Measurements from ENCODE around the gene ZBED4. TPM values are rescaled to one million over a fixed set of nuclear protein-coding genes. Genes with fewer than 3 reads are reported as not detected.

The ZBED4 gene
- total RNA-seq, 1 donor from 2014 or later = 17.3 TPM

GRCh38 chr22:49887064-49887451, 33.4 kb downstream of the ZBED4 start:
- POLR2A ChIA-PET = no interaction called here
- TF ChIP-seq, protein P1, sequence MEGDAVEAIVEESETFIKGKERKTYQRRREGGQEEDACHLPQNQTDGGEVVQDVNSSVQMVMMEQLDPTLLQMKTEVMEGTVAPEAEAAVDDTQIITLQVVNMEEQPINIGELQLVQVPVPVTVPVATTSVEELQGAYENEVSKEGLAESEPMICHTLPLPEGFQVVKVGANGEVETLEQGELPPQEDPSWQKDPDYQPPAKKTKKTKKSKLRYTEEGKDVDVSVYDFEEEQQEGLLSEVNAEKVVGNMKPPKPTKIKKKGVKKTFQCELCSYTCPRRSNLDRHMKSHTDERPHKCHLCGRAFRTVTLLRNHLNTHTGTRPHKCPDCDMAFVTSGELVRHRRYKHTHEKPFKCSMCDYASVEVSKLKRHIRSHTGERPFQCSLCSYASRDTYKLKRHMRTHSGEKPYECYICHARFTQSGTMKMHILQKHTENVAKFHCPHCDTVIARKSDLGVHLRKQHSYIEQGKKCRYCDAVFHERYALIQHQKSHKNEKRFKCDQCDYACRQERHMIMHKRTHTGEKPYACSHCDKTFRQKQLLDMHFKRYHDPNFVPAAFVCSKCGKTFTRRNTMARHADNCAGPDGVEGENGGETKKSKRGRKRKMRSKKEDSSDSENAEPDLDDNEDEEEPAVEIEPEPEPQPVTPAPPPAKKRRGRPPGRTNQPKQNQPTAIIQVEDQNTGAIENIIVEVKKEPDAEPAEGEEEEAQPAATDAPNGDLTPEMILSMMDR (IDR thresholded peaks at IDR 0.05) = no peak
- no peak overlapping the region for H3K27ac Mint-ChIP-seq
- intact Hi-C loops (cut with micrococcal nuclease) = no loop called here
- DNase-seq (no peak), ATAC-seq (ENCODE audit: low read depth) (no peak)
- H3K36me3 Mint-ChIP-seq (ENCODE audit: low read depth) = peaks cover 83% of the 10 kb centered on the region
- no peaks in the 10 kb centered on the region for H3K9me3 Mint-ChIP-seq
- H3K4me3 Mint-ChIP-seq = no peak overlapping the region
- CTCF ChIA-PET = no interaction called here
- H3K4me1 Mint-ChIP-seq = no peaks in the 10 kb centered on the region
- no peaks in the 10 kb centered on the region for H3K27me3 Mint-ChIP-seq

GRCh38 chr22:49887702-49888101, 34.1 kb downstream of the ZBED4 start:
- no peaks in the 10 kb centered on the region for H3K9me3 Mint-ChIP-seq
- intact Hi-C loops (cut with micrococcal nuclease) = no loop called here
- no peaks in the 10 kb centered on the region for H3K4me1 Mint-ChIP-seq
- no peak overlapping the region for H3K27ac Mint-ChIP-seq
- H3K4me3 Mint-ChIP-seq = no peak overlapping the region
- ChIA-PET CTCF (no interaction called here), POLR2A (no interaction called here)
- TF ChIP-seq, protein P1 (IDR thresholded peaks at IDR 0.05) = no peak
- DNase-seq = no peak
- H3K27me3 Mint-ChIP-seq = no peaks in the 10 kb centered on the region
- H3K36me3 Mint-ChIP-seq (ENCODE audit: low read depth) = peaks cover 89% of the 10 kb centered on the region
- no peak for ATAC-seq (ENCODE audit: low read depth)

DNA sequence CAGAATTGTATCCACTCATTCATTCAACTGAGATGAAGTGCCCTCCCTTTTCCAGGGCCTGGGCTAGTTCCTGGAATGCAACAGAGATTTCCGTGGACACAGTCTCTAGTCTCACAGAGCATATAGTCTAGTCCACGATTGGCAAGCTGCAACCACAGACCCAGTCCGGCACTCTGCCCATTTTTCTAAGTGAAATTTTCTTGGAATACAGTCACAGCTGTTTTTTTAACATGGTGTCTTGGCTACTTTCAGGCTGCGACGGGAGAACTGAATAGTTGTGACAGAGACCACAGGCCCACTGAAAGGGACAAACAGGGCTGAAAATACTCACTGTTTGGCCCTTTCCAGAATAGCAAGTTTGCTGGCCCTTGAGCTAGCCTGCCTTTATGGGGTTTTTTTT, 35.4 kb downstream of the ZBED4 start:
- no peak overlapping the region for H3K27ac Mint-ChIP-seq
- ChIA-PET CTCF (no interaction called here), POLR2A (interaction anchor here (0.6 kb wide), 1 partner anchor 36 kb away, joined by 3 read pairs; no protein-coding TSS in a partner anchor)
- DNase-seq (no peak), ATAC-seq (ENCODE audit: low read depth) (no peak)
- intact Hi-C loops (cut with micrococcal nuclease) = no loop called here
- peaks cover 87% of the 10 kb centered on the region for H3K36me3 Mint-ChIP-seq (ENCODE audit: low read depth)
- TF ChIP-seq, protein P1 (IDR thresholded peaks at IDR 0.05) = no peak
- no peaks in the 10 kb centered on the region for H3K4me1 Mint-ChIP-seq
- H3K27me3 Mint-ChIP-seq = no peaks in the 10 kb centered on the region
- no peak overlapping the region for H3K4me3 Mint-ChIP-seq
- no peaks in the 10 kb centered on the region for H3K9me3 Mint-ChIP-seq

- ATAC-seq (ENCODE audit: low read depth) (no peak), DNase-seq (no peak)
- Mint-ChIP-seq H3K4me3 (no peak overlapping the region), H3K36me3 (ENCODE audit: low read depth) (peaks cover 58% of the 10 kb centered on the region), H3K27me3 (no peaks in the 10 kb centered on the region), H3K4me1 (no peaks in the 10 kb centered on the region), H3K9me3 (peaks cover 2% of the 10 kb centered on the region), H3K27ac (no peak overlapping the region)
- intact Hi-C loops (cut with micrococcal nuclease) = no loop called here
- ChIA-PET POLR2A (no interaction called here), CTCF (no interaction called here)
- TF ChIP-seq, protein P1 (IDR thresholded peaks at IDR 0.05) = no peak
These were observed 38.7 kb downstream of the ZBED4 start for GRCh38 chr22:49892226-49892899.

- H3K36me3 Mint-ChIP-seq (ENCODE audit: low read depth) = peaks cover 53% of the 10 kb centered on the region
- peaks cover 2% of the 10 kb centered on the region for H3K9me3 Mint-ChIP-seq
These were observed 39.4 kb downstream of the ZBED4 start for GRCh38 chr22:49893025-49893424.

More at GRCh38 chr22:49893025-49893424, 39.4 kb downstream of the ZBED4 start:
- TF ChIP-seq, protein P1 (IDR thresholded peaks at IDR 0.05) = no peak
- intact Hi-C loops (cut with micrococcal nuclease) = no loop called here
- no peaks in the 10 kb centered on the region for H3K27me3 Mint-ChIP-seq
- ChIA-PET CTCF (no interaction called here), POLR2A (no interaction called here)
- no peak for ATAC-seq (ENCODE audit: low read depth)
- H3K27ac Mint-ChIP-seq = no peak overlapping the region
- no peak overlapping the region for H3K4me3 Mint-ChIP-seq
- no peaks in the 10 kb centered on the region for H3K4me1 Mint-ChIP-seq
- no peak for DNase-seq
